Measurements from ENCODE around the gene SCAF4.

The SCAF4 gene, protein sequence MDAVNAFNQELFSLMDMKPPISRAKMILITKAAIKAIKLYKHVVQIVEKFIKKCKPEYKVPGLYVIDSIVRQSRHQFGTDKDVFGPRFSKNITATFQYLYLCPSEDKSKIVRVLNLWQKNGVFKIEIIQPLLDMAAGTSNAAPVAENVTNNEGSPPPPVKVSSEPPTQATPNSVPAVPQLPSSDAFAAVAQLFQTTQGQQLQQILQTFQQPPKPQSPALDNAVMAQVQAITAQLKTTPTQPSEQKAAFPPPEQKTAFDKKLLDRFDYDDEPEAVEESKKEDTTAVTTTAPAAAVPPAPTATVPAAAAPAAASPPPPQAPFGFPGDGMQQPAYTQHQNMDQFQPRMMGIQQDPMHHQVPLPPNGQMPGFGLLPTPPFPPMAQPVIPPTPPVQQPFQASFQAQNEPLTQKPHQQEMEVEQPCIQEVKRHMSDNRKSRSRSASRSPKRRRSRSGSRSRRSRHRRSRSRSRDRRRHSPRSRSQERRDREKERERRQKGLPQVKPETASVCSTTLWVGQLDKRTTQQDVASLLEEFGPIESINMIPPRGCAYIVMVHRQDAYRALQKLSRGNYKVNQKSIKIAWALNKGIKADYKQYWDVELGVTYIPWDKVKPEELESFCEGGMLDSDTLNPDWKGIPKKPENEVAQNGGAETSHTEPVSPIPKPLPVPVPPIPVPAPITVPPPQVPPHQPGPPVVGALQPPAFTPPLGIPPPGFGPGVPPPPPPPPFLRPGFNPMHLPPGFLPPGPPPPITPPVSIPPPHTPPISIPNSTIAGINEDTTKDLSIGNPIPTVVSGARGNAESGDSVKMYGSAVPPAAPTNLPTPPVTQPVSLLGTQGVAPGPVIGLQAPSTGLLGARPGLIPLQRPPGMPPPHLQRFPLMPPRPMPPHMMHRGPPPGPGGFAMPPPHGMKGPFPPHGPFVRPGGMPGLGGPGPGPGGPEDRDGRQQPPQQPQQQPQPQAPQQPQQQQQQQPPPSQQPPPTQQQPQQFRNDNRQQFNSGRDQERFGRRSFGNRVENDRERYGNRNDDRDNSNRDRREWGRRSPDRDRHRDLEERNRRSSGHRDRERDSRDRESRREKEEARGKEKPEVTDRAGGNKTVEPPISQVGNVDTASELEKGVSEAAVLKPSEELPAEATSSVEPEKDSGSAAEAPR

DNA sequence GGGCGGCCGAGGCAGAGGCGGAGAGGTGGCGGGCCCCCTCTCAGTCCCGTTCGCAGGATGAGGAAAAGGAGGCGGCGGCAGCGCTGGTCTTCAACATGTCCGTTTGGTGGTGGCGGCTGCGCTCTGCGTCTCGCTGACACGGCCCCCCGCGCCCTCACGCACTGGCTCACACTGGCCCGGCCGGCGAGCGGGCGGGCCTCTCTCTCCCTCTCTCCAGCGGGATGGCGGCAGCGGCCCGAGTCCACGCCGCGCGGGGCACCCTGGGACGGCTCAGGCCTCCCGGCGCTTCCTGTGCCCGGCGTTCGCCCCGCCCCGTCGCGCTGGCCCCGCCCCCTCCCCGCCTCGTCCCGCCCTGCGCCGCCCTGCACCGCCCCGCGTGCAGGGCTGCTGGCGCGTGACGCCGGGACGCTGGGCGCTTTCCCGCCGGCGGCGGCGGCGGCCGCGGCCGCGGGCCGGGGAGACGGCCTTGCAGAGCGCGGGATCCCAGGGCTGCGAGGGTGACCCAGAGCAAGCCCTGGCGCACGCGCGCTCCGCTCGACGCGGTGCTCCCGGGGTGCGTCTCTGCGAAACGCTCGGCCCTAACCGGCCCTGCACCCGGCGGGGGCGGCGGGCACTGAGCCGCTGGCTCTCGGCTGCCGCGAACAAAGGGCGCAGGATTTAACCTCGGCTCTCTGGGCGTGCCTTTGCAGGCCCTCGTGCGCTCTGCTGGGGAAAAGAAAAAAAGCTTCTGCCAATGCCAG is at the start of gene SCAF4:
Gene SCAF4 (minus strand): TSS at position 262 of the 740 bp plus-strand sequence. CDS start 426 bp downstream, outside the sequence.
- Histone ChIP-seq H3K9ac (ENCODE audit: low read length) (peak within 1 kb of the TSS; percentile 100), H3F3A (ENCODE audit: insufficient read depth, low read length) (no peaks in the 10 kb centered on the region), H3K79me2 (ENCODE audit: insufficient read depth, low read length) (peaks cover 47% of the 10 kb centered on the region), H3K9me3 (ENCODE audit: low read length) (no peaks in the 10 kb centered on the region), H3K27me3 (ENCODE audit: insufficient read depth, low read length) (no peaks in the 10 kb centered on the region), H2AFZ (ENCODE audit: low read length) (0 out of 2 replicates have a peak within 1 kb of the TSS, but pooled peaks have one; percentile 6), H3K27ac (ENCODE audit: low read depth, low read length, poor library complexity, severe bottlenecking) (peak within 1 kb of the TSS; percentile 94), H3K36me3 (ENCODE audit: insufficient read depth, low read length) (peaks cover 20% of the 10 kb centered on the region), H3K9me2 (ENCODE audit: low read depth, low read length) (no peaks in the 10 kb centered on the region), H4K20me1 (ENCODE audit: insufficient read depth, low read length) (0 out of 2 replicates have a peak, but pooled peaks cover 5% of the 10 kb centered on the region), H3K4me1 (ENCODE audit: insufficient read depth, low read length, severe bottlenecking) (peaks cover 59% of the 10 kb centered on the region), H3K4me3 (ENCODE audit: low read depth, low read length, poor library complexity, severe bottlenecking) (peak within 1 kb of the TSS; percentile 100), H3K4me2 (ENCODE audit: low read length) (peak within 1 kb of the TSS; percentile 98)
- TF ChIP-seq, protein P1, sequence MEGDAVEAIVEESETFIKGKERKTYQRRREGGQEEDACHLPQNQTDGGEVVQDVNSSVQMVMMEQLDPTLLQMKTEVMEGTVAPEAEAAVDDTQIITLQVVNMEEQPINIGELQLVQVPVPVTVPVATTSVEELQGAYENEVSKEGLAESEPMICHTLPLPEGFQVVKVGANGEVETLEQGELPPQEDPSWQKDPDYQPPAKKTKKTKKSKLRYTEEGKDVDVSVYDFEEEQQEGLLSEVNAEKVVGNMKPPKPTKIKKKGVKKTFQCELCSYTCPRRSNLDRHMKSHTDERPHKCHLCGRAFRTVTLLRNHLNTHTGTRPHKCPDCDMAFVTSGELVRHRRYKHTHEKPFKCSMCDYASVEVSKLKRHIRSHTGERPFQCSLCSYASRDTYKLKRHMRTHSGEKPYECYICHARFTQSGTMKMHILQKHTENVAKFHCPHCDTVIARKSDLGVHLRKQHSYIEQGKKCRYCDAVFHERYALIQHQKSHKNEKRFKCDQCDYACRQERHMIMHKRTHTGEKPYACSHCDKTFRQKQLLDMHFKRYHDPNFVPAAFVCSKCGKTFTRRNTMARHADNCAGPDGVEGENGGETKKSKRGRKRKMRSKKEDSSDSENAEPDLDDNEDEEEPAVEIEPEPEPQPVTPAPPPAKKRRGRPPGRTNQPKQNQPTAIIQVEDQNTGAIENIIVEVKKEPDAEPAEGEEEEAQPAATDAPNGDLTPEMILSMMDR (IDR thresholded peaks at IDR 0.05; ENCODE audit: low read length) = no peak
- TF ChIP-seq EZH2 (IDR thresholded peaks at IDR 0.05; ENCODE audit: borderline replicate concordance, low read length) = no peak

DNA sequence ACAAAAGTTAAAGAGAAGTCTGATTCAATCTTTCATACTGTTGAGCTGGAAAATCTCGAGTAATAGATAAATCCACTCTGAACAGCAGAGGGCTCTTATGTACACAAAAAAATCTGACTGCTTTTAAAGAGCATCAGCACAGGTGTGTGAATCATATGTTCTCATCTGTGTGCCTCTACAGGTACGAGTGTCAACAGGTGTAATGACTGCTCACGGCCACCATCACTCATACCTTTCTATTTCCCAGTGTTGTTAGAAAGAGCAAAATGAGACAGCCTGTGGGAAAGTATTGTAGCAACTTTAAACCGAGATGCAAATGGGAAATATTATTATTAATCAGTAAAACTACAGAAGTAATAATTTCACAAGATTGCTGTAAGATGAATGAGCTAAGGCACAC is 49.0 kb upstream of the SCAF4 start:
- Histone ChIP-seq H3F3A (ENCODE audit: insufficient read depth, low read length) (no peaks in the 10 kb centered on the region), H3K79me2 (ENCODE audit: insufficient read depth, low read length) (no peaks in the 10 kb centered on the region), H3K9me2 (ENCODE audit: low read depth, low read length) (no peaks in the 10 kb centered on the region), H3K9ac (ENCODE audit: low read length) (no peak overlapping the region), H3K27me3 (ENCODE audit: insufficient read depth, low read length) (no peaks in the 10 kb centered on the region), H3K4me1 (ENCODE audit: insufficient read depth, low read length, severe bottlenecking) (no peaks in the 10 kb centered on the region), H3K27ac (ENCODE audit: low read depth, low read length, poor library complexity, severe bottlenecking) (no peak overlapping the region), H3K9me3 (ENCODE audit: low read length) (no peaks in the 10 kb centered on the region), H3K4me3 (ENCODE audit: low read depth, low read length, poor library complexity, severe bottlenecking) (no peak overlapping the region), H3K4me2 (ENCODE audit: low read length) (no peak overlapping the region), H3K36me3 (ENCODE audit: insufficient read depth, low read length) (no peaks in the 10 kb centered on the region), H2AFZ (ENCODE audit: low read length) (no peak overlapping the region), H4K20me1 (ENCODE audit: insufficient read depth, low read length) (no peaks in the 10 kb centered on the region)
- TF ChIP-seq EZH2 (IDR thresholded peaks at IDR 0.05; ENCODE audit: borderline replicate concordance, low read length) = no peak
- TF ChIP-seq, protein P1 (IDR thresholded peaks at IDR 0.05; ENCODE audit: low read length) = peak; percentile 38; the same call in 1 of the 2 replicates

DNA sequence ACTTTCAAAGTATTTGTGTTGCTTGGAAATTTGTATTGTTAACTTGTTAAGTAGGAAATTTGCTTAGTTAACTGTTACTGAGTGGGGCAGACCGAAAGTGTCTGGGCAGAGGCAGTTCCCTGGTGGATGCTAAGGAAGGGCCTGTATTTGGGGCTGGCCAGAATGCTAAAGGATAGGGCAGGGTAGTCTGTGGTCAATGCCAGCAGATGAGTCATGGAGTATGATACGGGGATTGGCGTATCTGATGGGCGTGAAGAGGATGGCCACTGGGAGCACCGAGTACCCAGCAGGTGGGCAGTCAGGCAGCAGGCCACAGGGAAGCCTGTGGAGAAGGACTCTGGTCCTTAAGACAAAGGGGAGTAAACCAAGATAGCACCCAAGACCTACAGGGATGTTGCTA is 46.6 kb upstream of the SCAF4 start:
- Histone ChIP-seq H3K4me1 (ENCODE audit: insufficient read depth, low read length, severe bottlenecking) (peaks cover 3% of the 10 kb centered on the region), H3K4me2 (ENCODE audit: low read length) (no peak overlapping the region), H3K27ac (ENCODE audit: low read depth, low read length, poor library complexity, severe bottlenecking) (no peak overlapping the region), H3K9me3 (ENCODE audit: low read length) (no peaks in the 10 kb centered on the region), H3F3A (ENCODE audit: insufficient read depth, low read length) (no peaks in the 10 kb centered on the region), H4K20me1 (ENCODE audit: insufficient read depth, low read length) (no peaks in the 10 kb centered on the region), H3K27me3 (ENCODE audit: insufficient read depth, low read length) (no peaks in the 10 kb centered on the region), H3K79me2 (ENCODE audit: insufficient read depth, low read length) (no peaks in the 10 kb centered on the region), H3K9me2 (ENCODE audit: low read depth, low read length) (no peaks in the 10 kb centered on the region), H3K4me3 (ENCODE audit: low read depth, low read length, poor library complexity, severe bottlenecking) (no peak overlapping the region), H2AFZ (ENCODE audit: low read length) (no peak overlapping the region), H3K36me3 (ENCODE audit: insufficient read depth, low read length) (no peaks in the 10 kb centered on the region), H3K9ac (ENCODE audit: low read length) (no peak overlapping the region)
- TF ChIP-seq, protein P1 (IDR thresholded peaks at IDR 0.05; ENCODE audit: low read length) = no peak
- TF ChIP-seq EZH2 (IDR thresholded peaks at IDR 0.05; ENCODE audit: borderline replicate concordance, low read length) = no peak
